ENCODE measurements around the gene ARMC8.

DNA sequence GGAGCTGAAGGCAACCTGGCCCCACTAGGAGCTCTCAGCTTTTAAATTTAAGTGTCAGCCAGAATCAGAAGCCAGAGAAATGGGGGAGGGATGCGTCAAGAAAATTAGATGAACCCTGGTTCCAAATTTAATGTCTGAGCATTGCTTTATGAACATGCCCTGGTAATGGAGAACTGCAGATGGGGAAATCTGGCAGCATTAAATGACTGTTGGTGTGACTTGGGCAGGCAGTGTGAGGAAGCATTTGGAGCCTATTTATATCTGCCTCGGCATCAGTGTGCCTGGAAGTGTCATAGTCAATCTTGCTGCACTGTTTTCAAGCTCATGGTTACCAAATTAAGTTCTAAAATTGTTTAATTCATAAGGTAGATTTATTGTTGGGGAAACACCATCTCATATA lies 113.5 kb downstream of the ARMC8 start:
- TF ChIP-seq, protein P1, sequence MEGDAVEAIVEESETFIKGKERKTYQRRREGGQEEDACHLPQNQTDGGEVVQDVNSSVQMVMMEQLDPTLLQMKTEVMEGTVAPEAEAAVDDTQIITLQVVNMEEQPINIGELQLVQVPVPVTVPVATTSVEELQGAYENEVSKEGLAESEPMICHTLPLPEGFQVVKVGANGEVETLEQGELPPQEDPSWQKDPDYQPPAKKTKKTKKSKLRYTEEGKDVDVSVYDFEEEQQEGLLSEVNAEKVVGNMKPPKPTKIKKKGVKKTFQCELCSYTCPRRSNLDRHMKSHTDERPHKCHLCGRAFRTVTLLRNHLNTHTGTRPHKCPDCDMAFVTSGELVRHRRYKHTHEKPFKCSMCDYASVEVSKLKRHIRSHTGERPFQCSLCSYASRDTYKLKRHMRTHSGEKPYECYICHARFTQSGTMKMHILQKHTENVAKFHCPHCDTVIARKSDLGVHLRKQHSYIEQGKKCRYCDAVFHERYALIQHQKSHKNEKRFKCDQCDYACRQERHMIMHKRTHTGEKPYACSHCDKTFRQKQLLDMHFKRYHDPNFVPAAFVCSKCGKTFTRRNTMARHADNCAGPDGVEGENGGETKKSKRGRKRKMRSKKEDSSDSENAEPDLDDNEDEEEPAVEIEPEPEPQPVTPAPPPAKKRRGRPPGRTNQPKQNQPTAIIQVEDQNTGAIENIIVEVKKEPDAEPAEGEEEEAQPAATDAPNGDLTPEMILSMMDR (IDR thresholded peaks at IDR 0.05; ENCODE audit: insufficient read depth, low read depth, low read length): no peak
- no peak for TF ChIP-seq EZH2 (IDR thresholded peaks at IDR 0.05; ENCODE audit: insufficient read depth, low read length)
